GM19438 (cell line): ENCODE measurements around the gene VGLL4.
"Not testable (repeated sequence)": the region's sequence is repeated elsewhere in the genome, so short reads cannot be mapped to it uniquely, and the experiment has no call there.

ENCODE experiments used
- ATAC-seq: cut with Tn5 transposase; IDR thresholded peaks from one replicate; pipeline ENCODE4 v1.9.1; 2021; ENCODE audit warnings: low read depth; ENCODE audit not compliant: unreplicated experiment

Gene VGLL4

DNA sequence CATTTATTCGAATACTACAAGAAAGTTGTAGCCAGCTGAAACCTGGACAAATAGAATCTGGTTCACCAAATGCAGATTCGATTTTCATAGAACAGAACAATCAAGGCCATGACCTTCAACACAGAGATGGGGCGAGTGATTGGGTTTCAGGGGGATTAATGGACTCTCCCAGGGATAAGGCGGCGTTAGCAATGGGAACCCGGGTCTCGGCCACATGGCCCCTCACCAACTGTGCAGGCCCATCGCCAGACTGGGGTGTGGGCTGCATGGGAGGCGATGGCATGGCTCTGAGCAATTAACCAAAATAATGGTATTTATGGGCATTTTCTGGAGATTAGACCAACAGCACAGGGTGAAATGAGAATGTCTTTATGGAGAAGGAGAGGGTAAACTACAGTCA is 34.2 kb downstream of the VGLL4 start:
- no peak for ATAC-seq

DNA sequence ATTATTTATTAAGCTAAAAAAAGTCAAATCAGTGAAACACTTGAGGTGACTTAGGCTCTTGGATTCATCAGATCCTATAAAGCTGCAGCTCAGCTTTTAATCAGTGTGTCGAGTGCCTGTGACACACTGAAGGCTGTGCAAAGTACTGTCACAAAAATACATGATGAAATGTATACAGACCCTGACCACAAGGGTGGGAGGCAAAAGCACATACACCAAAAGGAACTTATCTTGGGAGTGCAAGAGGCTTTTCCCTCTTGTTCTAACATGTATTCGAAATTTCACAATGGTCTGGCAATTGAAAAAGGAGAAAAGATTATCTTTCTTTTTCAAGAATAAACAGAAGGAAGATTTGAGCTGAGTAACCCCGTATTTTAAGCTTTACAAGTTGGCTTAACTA is 35.9 kb downstream of the VGLL4 start:
- no peak for ATAC-seq

DNA sequence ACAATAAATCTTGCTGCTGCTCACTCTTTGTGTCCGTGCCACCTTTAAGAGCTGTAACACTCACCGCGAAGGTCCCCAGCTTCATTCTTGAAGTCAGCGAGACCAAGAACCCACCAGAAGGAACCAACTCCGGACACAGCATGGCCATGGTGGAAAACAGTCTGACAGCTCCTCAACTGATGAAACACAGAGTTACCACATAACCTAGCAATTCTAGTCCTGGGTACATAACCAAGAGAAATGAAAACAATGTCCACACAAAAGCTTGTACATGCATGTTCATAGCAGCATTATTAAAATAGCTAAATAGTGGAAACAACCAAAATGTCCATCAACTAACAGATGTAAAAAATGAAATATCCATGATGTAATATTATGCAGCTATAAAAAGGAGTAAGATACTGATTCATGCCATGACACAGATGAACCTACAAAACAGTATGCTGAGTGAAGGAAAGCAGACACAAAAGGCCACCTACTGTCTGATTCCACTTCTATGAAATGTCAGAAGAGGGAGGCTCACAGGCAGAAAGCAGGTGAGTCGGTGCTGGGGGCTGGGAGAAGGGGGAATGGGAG is 36.8 kb downstream of the VGLL4 start:
- no peak for ATAC-seq

DNA sequence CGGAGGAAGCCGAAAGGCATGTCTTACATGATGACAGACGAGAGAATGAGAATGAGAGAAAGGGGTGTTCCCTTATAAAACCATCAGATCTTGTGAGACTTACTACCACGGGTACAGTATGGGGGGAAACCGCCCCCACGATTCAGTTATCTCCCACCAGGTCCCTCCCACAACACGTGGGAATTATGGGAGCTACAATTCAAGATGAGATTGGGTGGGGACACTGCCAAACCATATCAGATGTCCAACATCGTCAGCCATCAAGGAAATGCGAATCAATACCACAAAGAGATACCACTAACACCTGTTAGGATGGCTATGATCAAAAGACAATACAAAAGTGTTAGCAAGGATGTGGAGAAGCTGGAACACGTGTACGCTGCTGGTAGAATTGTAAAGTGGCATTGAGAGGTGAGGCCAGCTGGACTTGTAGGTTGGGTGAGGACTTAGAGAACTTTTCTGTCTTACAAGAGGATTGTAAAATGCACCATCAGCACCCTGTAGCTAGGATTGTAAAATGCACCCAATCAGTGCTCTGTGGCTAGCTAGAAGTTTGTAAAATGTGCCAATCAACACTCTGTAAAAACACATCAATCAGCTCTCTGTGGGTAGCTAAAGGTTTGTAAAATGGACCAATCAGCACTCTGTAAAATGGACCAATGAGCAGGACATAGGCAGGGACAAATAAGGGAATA is 37.5 kb downstream of the VGLL4 start:
- no peak for ATAC-seq

DNA sequence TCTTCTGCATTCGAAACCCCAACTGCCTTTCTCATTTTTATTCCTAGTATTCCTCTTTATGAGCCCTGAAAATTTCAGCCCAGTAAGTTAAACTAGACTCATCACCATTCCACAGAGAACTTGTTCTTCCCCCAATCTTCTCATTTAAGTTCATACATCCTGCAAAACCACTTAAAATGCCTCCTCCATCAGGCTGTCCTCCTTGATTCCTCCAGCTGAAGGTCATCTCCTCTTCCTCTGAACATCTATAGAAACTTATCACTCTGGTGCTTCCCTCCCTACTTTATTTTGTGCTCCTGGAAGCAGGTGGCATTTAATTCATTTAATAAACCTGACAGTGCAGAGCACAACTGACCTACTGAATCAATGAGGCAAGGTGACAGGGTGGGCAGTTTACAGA is 38.3 kb downstream of the VGLL4 start:
- ATAC-seq, result no peak

DNA sequence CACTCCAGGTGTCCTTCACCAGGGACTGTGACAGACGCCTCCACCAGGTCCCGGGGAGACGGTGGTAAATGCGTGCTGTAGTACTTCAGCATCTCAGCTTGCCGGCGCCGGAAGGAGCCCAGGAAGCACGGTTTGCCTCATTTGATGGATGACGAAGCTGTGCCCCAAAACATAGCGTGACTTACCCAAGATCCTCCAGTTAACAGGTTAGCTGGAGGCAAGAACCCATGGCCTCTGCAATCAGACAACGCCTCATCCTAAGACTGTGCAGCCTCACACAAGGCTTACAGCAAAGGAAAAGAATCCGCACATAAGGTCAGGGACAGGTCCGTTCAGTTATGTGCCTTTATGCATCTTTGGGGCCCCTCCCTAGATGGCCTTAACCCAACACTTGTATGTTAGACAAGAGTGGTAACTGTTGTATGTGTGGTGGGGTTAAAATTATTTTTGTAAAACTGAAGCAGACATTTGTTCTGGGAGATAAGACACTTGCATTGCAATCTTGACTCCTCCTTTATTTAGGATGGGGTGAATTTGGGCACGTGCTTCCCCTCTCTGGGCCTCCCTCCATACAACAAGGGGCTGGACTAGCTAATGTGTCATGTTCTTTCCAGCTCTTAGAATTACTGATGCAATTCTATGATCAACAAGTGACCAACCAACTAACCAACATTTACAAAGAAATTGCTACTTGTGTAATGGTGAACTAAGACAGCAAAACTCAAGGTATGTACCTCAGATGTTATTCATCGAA is 39.4 kb downstream of the VGLL4 start:
- ATAC-seq, result peak; percentile 37

DNA sequence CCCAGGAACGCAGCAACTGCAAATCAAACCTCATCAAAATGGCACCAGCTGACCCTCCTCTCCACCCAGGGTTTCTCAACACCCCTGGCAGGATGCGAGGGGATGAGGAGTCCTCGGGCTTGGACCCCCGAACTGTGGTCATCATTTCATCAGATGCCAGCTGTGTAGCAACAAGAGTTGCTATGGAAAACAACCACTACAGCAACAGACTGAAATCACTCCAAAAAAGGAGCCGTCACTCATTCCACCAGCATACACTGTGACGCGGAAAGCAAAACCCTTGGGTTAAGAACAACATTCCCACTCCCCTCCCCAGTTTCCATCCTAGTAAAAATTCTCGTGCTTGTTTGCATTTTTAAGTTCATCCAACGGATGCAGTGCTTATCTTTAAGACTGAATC is 40.1 kb downstream of the VGLL4 start:
- no peak for ATAC-seq

DNA sequence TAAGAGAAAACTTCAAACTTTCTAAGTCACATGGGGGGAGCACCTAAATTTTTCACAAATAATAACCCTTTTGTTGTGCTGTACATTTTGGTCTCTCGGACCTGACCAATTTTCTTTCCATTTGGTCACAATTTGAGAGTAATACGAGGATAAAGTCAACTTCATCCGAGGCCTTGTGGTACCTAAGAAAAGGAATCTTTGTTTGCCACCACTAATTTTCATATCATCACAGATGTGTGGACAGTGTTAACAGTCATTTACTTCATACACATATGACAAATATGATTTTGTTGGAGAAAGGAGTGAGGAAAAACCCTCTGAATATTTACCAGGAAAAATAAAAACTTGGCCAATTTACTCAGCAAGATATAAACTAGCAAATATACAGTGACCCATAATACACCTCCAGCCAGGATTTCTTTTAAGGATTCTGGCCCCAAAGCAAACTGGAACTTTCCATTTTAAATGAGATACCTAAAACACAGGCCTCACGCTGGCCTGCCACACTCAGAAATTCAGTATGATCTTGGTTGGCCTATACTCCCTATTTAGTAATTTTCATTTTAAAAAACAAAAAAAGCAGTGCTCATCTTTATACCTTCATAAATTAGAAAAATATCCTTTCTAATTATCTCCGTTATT is 40.7 kb downstream of the VGLL4 start:
- no peak for ATAC-seq

DNA sequence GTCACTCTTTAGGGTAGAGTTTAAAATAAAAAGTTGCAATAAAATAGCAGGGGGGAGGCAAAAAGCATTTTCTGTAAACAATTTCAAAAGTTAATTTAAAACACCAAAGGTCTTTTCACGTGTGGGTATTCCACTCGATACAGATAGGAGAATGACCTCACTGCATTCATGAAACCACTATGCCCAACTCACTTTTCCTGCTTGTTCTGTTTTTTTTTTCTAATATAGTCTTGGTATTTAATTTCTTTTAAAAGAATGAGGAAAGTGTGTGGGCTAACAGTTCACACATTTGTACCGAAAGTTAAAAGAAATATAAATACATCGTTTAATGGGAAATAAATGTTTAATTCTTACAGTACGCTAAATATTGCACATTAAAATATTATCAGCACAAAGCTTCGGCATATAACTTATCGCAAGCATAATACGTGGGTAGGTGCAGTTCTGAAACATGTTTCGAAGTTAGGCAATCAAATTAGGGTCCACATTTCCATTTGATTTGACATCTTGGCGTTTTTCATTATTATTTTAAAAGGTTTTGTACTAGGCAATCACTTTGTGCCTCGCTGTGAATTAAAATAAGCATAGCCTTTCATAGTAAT is 41.4 kb downstream of the VGLL4 start:
- no peak for ATAC-seq

DNA sequence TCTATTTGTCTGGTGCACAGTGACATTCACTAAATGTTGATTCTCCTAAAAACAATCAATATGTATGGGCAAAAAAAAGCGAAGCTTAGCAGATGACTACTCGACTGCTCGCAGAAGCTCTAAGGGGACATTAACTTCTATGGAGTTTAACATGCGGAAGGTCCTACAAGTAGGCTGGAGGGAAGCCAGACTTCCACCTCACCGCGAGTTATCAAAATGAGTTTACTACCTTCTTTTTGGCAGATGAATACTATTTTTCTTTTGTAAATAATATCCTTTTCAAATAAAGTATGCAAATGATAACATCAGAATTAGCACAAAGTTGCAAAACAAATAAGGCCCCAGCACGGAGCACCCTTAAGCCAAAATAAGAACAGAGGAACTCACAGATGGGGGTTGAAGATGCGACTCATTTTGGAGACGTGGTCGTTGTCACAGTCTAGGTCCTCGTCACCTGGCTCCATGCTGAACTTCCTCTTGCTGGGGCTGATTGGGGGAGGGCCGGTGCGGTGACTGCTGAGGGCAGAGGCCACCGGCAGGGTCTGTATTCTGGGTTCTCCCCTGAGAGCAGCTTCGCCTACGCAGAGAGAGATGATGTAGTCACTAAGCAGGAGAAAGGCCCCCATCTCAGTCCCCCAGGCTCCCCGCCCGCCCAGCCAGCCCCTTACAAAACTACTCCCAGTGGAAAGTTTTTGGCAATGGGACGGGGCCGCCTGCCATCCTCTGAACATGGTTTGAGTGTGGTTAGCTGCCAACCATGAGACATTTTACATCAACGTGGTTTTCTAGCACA is 42.1 kb downstream of the VGLL4 start:
- ATAC-seq, result peak; percentile 72

DNA sequence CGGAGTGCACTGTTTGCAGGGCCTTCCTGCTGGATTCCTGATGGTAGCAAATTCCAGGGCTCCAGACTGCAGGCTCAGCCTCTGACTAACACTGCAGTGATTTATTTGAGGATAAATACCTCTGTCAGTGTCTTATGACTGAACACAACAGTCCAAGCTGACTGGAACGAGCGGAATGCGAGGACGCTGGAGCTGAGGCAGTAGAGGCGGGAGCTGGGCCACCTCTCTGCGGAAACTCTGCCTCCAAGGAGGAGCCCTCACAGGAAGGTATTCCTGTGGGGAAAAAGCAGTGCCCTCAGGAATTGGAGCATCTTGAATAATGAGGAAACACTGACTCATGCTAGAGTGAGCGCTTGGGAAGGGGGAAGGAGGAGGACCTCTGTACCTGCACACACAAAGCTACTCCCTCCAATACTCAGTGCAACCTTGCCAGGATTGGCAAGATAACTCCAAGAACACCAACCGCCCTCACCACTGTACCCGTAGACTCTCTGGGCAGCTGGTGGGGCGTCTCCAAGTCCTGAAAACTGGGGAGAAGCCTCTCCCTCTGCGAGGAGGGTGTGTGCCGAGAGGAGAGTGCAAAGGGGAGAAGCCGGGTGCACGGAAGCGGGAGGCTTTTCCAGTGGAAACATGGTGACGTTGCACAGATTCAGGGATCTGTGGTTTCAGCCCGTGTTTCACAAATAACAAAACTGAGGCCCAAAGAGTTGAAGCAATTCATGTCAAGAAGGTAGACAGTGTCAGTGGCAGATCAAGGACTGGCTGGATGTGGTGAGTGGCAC is 43.0 kb downstream of the VGLL4 start:
- no peak for ATAC-seq

DNA sequence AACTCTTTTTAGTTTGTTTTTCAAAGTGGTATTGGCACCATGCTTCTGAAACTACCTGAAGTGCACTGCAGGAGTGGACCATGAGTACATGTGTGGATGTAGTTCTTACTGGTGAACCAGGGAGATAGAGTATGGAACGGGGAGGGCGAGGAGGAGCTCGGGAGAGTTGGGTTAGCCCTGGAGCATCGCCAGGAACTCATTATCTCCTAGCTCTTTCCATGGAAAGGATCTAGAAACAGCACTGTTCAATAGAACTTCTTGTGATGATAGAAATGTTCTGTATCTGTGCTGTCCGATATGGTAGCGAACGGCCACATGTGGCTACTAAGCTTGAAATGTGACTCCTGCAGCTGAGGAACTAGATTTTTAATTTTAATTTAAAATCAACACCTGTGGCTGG is 47.3 kb downstream of the VGLL4 start:
- no peak for ATAC-seq

DNA sequence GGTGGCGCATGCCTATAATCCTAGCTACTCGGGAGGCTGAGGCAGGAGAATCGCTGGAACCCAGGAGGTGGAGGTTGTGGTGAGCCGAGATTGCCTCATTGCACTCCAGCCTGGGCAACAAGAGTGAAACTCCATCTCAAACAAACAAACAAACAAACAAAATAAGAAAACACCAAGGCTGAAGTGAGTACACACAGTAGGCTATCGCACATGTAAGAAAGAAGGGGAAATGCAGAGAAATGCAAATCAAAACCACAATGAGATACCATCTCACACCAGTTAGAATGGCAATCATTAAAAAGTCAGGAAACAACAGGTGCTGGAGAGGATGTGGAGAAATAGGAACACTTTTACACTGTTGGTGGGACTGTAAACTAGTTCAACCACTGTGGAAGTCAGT is 48.7 kb downstream of the VGLL4 start:
- not testable (repeated sequence) for ATAC-seq

DNA sequence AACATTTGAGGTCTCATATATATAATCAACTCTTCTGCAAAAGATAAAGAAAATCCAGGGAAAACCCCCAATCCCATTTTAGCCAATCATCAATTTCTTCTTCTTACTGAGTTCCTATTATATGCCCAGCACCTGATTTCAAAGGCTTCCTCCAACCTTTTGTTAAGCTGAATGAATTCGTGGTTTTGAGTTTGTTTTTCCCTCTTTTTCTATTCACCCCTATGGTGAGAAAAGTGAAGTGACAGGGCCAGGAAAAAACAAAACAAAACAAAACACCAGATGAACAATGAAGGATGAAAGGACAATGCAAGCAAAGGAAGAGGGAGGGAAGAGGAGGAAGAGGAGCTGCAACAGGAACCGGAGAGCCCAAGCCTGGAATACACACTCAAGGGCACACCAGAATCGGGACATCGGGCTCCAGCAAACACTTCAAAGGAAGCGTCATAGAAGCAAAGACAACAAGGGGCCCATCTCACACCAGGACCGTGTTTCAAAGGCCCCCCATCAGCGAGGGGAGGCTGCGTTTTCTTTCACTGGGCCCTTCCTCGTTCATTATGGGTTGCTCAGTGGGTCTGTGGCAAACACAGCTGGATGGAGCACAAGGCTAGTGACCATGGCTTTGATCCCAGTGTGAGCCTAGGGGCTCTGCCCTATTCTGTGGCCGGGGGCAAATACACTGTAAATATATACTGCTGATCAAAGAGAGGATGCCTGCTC is 50.2 kb downstream of the VGLL4 start:
- ATAC-seq, result no peak

DNA sequence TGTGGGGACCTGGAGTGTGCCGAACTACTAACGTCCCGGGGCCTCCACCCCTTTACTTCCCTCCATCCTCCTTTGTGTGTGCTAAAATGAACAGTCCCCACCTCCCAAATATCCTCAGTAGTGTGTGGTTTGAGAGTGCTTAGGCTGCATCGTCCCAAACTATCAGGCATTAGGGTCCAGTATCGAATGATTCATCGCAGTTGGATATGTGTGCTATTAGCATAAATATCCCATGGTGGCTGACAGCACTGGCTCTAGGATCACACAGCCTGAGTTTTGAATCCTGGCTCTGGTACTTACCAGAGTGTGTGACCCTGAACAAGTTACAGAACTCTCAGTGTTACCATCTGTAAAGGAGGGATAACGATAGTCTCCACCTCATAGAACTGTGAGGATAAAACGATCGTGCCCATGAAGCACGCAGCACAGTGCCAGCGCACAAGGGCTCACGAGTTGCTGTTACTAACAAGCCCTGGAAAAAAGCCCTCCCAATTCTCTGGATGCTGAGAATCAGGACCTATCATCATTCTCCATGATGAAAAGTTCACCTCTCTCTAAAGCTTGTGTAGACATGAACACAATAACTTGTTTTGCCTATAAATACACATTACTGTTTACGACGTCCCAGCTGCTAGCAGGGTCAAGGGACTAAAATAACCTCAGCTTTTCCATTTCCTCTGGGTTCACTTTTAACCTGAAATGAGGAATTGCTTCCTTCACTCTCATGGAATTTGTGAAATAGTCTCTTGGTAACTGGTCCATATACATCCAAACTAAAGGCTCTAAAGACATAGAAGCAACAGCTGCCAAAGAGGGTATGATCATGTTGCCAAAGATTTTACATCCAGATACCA is 51.0 kb downstream of the VGLL4 start:
- ATAC-seq, result no peak

DNA sequence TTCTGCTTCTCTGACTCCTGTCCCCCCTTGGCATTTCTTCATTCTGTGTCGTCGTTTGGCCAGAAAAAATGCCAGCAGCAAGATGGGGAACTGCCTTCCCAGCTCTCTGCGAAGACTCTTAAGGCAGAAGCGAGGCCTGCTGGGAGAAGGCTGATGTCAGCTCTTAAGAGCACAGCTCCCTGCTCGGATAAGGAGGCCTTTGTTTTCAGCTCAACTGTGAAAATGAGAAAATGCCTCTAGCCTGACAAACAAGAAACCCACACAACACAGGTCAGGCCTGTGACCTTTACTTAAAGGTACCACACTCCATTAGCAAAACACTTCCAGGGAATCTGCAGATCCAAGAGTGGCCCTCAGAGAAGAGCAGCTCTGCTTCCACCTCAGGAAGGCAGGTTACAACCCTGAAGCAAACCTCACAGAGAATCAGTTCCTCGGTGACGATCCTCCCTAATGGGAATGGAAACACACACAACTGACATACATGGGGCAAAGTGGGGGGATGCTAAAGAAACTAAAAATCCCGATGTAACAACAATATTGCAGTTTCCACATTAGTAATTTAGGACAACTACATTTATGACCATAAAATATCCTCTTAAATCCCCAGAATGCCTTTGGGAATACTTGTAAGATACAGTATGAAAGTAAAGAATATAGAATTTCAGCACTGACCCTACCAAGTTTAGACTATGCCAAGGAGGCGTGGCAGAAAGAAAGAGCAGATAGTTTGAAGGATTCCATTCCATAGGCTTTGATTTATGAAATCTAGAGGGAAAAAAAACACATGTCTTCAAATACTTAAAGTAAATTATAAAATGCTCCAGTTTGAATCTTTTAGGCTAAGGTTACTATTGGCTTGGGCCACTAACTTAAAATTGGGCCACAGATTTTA is 52.1 kb downstream of the VGLL4 start:
- ATAC-seq, result no peak

DNA sequence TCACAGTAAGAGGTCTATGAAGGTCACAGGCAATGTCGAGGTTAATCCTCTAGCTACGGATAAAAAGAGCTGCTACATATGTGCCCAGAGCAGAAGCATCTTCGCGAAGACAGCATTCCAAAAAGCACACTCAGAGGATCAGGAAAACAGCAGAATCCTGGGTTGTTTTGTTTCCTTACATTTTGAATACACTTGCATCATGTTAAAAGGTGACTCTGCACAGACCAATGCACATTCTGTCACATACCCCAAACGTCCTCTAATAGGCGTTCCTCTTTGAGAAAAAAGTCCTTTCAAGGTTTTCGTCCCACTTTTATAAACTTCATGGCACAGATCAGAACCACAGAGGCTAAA is 52.7 kb downstream of the VGLL4 start:
- no peak for ATAC-seq
